ENCODE measurements around the gene SMIM35.
"Not testable (repeated sequence)": the region's sequence is repeated elsewhere in the genome, so short reads cannot be mapped to it uniquely, and the experiment has no call there.

Gene SMIM35

GRCh38 chr11:118007563-118008270 lies 79.0 kb downstream of the SMIM35 start:
- H3K9ac ChIP-seq (ENCODE audit: low read length); H3K36me3 ChIP-seq (ENCODE audit: control insufficient read depth, insufficient read depth, low read length); H3K4me3 ChIP-seq (ENCODE audit: low read depth, low read length); H3K4me1 ChIP-seq (ENCODE audit: control insufficient read depth, insufficient read depth, low read length); H3K27ac ChIP-seq (ENCODE audit: low read depth, low read length); H3K27me3 ChIP-seq (ENCODE audit: control insufficient read depth, insufficient read depth, low read length); H3K9me3 ChIP-seq (ENCODE audit: control insufficient read depth, insufficient read depth, low read depth, low read length): not testable (repeated sequence)

GRCh38 chr11:118007040-118007439 lies 79.7 kb downstream of the SMIM35 start:
- Histone ChIP-seq H3K27me3 (ENCODE audit: control insufficient read depth, insufficient read depth, low read length) (no peaks in the 10 kb centered on the region; the same call in 1 of the 2 replicates), H3K9ac (ENCODE audit: low read length) (no peak overlapping the region), H3K4me3 (ENCODE audit: low read depth, low read length) (no peak overlapping the region), H3K9me3 (ENCODE audit: control insufficient read depth, insufficient read depth, low read depth, low read length) (peaks cover 5% of the 10 kb centered on the region; the same call in 1 of the 2 replicates), H3K4me1 (ENCODE audit: control insufficient read depth, insufficient read depth, low read length) (peaks cover 8% of the 10 kb centered on the region; the same call in 1 of the 2 replicates), H3K36me3 (ENCODE audit: control insufficient read depth, insufficient read depth, low read length) (no peaks in the 10 kb centered on the region), H3K27ac (ENCODE audit: low read depth, low read length) (no peak overlapping the region)

GRCh38 chr11:118006153-118006534 lies 80.6 kb downstream of the SMIM35 start:
- no peaks in the 10 kb centered on the region for H3K36me3 ChIP-seq (ENCODE audit: control insufficient read depth, insufficient read depth, low read length)
- H3K4me1 ChIP-seq (ENCODE audit: control insufficient read depth, insufficient read depth, low read length), result peaks cover 8% of the 10 kb centered on the region; the same call in 1 of the 2 replicates
- no peak overlapping the region for H3K4me3 ChIP-seq (ENCODE audit: low read depth, low read length)

GRCh38 chr11:118005224-118006152 lies 81.3 kb downstream of the SMIM35 start:
- Histone ChIP-seq H3K27ac (ENCODE audit: low read depth, low read length) (no peak overlapping the region), H3K27me3 (ENCODE audit: control insufficient read depth, insufficient read depth, low read length) (no peaks in the 10 kb centered on the region; the same call in 1 of the 2 replicates), H3K4me1 (ENCODE audit: control insufficient read depth, insufficient read depth, low read length) (peaks cover 8% of the 10 kb centered on the region; the same call in 1 of the 2 replicates)

More at GRCh38 chr11:118006153-118006534, 80.6 kb downstream of the SMIM35 start:
- peaks cover 5% of the 10 kb centered on the region; the same call in 1 of the 2 replicates for H3K9me3 ChIP-seq (ENCODE audit: control insufficient read depth, insufficient read depth, low read depth, low read length)
- no peak overlapping the region for H3K9ac ChIP-seq (ENCODE audit: low read length)
- no peak overlapping the region for H3K27ac ChIP-seq (ENCODE audit: low read depth, low read length)
- H3K27me3 ChIP-seq (ENCODE audit: control insufficient read depth, insufficient read depth, low read length), result no peaks in the 10 kb centered on the region; the same call in 1 of the 2 replicates

GRCh38 chr11:118004543-118005223 lies 82.1 kb downstream of the SMIM35 start:
- H3K36me3 ChIP-seq (ENCODE audit: control insufficient read depth, insufficient read depth, low read length), result no peaks in the 10 kb centered on the region
- no peak overlapping the region for H3K4me3 ChIP-seq (ENCODE audit: low read depth, low read length)
- no peaks in the 10 kb centered on the region; the same call in 1 of the 2 replicates for H3K27me3 ChIP-seq (ENCODE audit: control insufficient read depth, insufficient read depth, low read length)
- peaks cover 8% of the 10 kb centered on the region; the same call in 1 of the 2 replicates for H3K4me1 ChIP-seq (ENCODE audit: control insufficient read depth, insufficient read depth, low read length)
- no peak overlapping the region for H3K27ac ChIP-seq (ENCODE audit: low read depth, low read length)
- H3K9ac ChIP-seq (ENCODE audit: low read length), result no peak overlapping the region
- peaks cover 5% of the 10 kb centered on the region; the same call in 1 of the 2 replicates for H3K9me3 ChIP-seq (ENCODE audit: control insufficient read depth, insufficient read depth, low read depth, low read length)

More at GRCh38 chr11:118005224-118006152, 81.3 kb downstream of the SMIM35 start:
- no peak overlapping the region for H3K4me3 ChIP-seq (ENCODE audit: low read depth, low read length)
- peaks cover 5% of the 10 kb centered on the region; the same call in 1 of the 2 replicates for H3K9me3 ChIP-seq (ENCODE audit: control insufficient read depth, insufficient read depth, low read depth, low read length)
- H3K36me3 ChIP-seq (ENCODE audit: control insufficient read depth, insufficient read depth, low read length), result no peaks in the 10 kb centered on the region
- H3K9ac ChIP-seq (ENCODE audit: low read length), result no peak overlapping the region

GRCh38 chr11:118003456-118003855 lies 83.3 kb downstream of the SMIM35 start:
- H3K27ac ChIP-seq (ENCODE audit: low read depth, low read length), result no peak overlapping the region
- no peaks in the 10 kb centered on the region; the same call in 1 of the 2 replicates for H3K27me3 ChIP-seq (ENCODE audit: control insufficient read depth, insufficient read depth, low read length)
- no peak overlapping the region for H3K4me3 ChIP-seq (ENCODE audit: low read depth, low read length)
- no peak overlapping the region for H3K9ac ChIP-seq (ENCODE audit: low read length)
- H3K36me3 ChIP-seq (ENCODE audit: control insufficient read depth, insufficient read depth, low read length), result no peaks in the 10 kb centered on the region
- peaks cover 5% of the 10 kb centered on the region; the same call in 1 of the 2 replicates for H3K9me3 ChIP-seq (ENCODE audit: control insufficient read depth, insufficient read depth, low read depth, low read length)
- peaks cover 8% of the 10 kb centered on the region; the same call in 1 of the 2 replicates for H3K4me1 ChIP-seq (ENCODE audit: control insufficient read depth, insufficient read depth, low read length)

- Histone ChIP-seq H3K4me1 (ENCODE audit: control insufficient read depth, insufficient read depth, low read length) (peaks cover 8% of the 10 kb centered on the region; the same call in 1 of the 2 replicates), H3K36me3 (ENCODE audit: control insufficient read depth, insufficient read depth, low read length) (no peaks in the 10 kb centered on the region), H3K27me3 (ENCODE audit: control insufficient read depth, insufficient read depth, low read length) (no peaks in the 10 kb centered on the region; the same call in 1 of the 2 replicates), H3K4me3 (ENCODE audit: low read depth, low read length) (no peak overlapping the region), H3K9me3 (ENCODE audit: control insufficient read depth, insufficient read depth, low read depth, low read length) (peaks cover 5% of the 10 kb centered on the region; the same call in 1 of the 2 replicates), H3K9ac (ENCODE audit: low read length) (no peak overlapping the region), H3K27ac (ENCODE audit: low read depth, low read length) (no peak overlapping the region)
These were observed 84.0 kb downstream of the SMIM35 start for GRCh38 chr11:118002541-118003423.

GRCh38 chr11:118002010-118002540 lies 84.7 kb downstream of the SMIM35 start:
- H3K36me3 ChIP-seq (ENCODE audit: control insufficient read depth, insufficient read depth, low read length), result no peaks in the 10 kb centered on the region
- H3K9ac ChIP-seq (ENCODE audit: low read length), result no peak overlapping the region
- no peak overlapping the region for H3K4me3 ChIP-seq (ENCODE audit: low read depth, low read length)
- H3K27me3 ChIP-seq (ENCODE audit: control insufficient read depth, insufficient read depth, low read length), result no peaks in the 10 kb centered on the region; the same call in 1 of the 2 replicates
- peaks cover 8% of the 10 kb centered on the region; the same call in 1 of the 2 replicates for H3K4me1 ChIP-seq (ENCODE audit: control insufficient read depth, insufficient read depth, low read length)
- no peak overlapping the region for H3K27ac ChIP-seq (ENCODE audit: low read depth, low read length)
- peaks cover 5% of the 10 kb centered on the region; the same call in 1 of the 2 replicates for H3K9me3 ChIP-seq (ENCODE audit: control insufficient read depth, insufficient read depth, low read depth, low read length)

- no peaks in the 10 kb centered on the region for H3K36me3 ChIP-seq (ENCODE audit: control insufficient read depth, insufficient read depth, low read length)
- H3K9me3 ChIP-seq (ENCODE audit: control insufficient read depth, insufficient read depth, low read depth, low read length), result peaks cover 5% of the 10 kb centered on the region; the same call in 1 of the 2 replicates
- no peak overlapping the region for H3K4me3 ChIP-seq (ENCODE audit: low read depth, low read length)
- no peaks in the 10 kb centered on the region; the same call in 1 of the 2 replicates for H3K27me3 ChIP-seq (ENCODE audit: control insufficient read depth, insufficient read depth, low read length)
- H3K9ac ChIP-seq (ENCODE audit: low read length), result no peak overlapping the region
- H3K4me1 ChIP-seq (ENCODE audit: control insufficient read depth, insufficient read depth, low read length), result peaks cover 8% of the 10 kb centered on the region; the same call in 1 of the 2 replicates
- H3K27ac ChIP-seq (ENCODE audit: low read depth, low read length), result no peak overlapping the region
These were observed 85.2 kb downstream of the SMIM35 start for GRCh38 chr11:118001494-118001971.
